Pancreas (tissue), 10 donors: ENCODE data around the gene PGM1. TPM values are rescaled to one million over a fixed set of nuclear protein-coding genes. Genes with fewer than 3 reads are reported as not detected.

Experiments
- ATAC-seq, 4 donors: fragments of 200-7000 bp; cut with Tn5 transposase; one replicate each; pipeline versions ENCODE4 v1.8.0 to v1.9.1; 2020; ENCODE audit warnings: mild to moderate bottlenecking in 4 of 4, moderate library complexity in 4 of 4
- DNase-seq, 6 donors: peaks; one replicate each; pipeline ENCODE4 v3.0.0-alpha.2; 2020
- FAIRE-seq: peaks from 2 replicates; lab custom pipeline; 2012; peaks lifted over from hg19 to GRCh38; lab: Jason Lieb, UNC
- H3K27ac ChIP-seq, 4 donors: fragments of 200-600 bp; sonication (generic); 1 replicate in 3 of 4; 2 replicates in 1 of 4; pipeline versions ENCODE4 v1.5.0 to v1.8.0; 2020
- H3K27me3 ChIP-seq, 4 donors: fragments of 200-600 bp; one replicate each; pipeline ENCODE4 v1.8.0; 2021
- H3K36me3 ChIP-seq, 3 donors: fragments of 200-600 bp; sonication (generic) in 1 of 3; one replicate each; pipeline versions ENCODE4 v1.5.0 to v1.8.0; 2020 to 2021
- H3K4me1 ChIP-seq, 3 donors: fragments of 200-600 bp; one replicate each; pipeline ENCODE4 v1.8.0; 2021
- H3K4me3 ChIP-seq, 4 donors: fragments of 200-600 bp; sonication (generic) in 2 of 4; one replicate each; pipeline versions ENCODE4 v1.5.0 to v1.8.0; 2020 to 2021
- H3K9me3 ChIP-seq, 4 donors: fragments of 200-600 bp; one replicate each; pipeline ENCODE4 v1.8.0; 2021
- CTCF ChIP-seq, 4 donors: fragments of 200-600 bp; sonication (generic) in 3 of 4; IDR thresholded peaks; one replicate each; pipeline versions ENCODE4 v1.5.0 to v1.8.0; 2021; ENCODE audit warnings: antibody characterized with exemption in 4 of 4
- WGBS, 2 donors: extraction: QIAGEN DNeasy Blood & Tissue Kit; methylation state at CpG; one replicate each; pipeline ENCODE4 v1.1.7; 2013; 5-methylcytosine and 5-hydroxymethylcytosine counted together
- intact Hi-C, 3 donors: fragments of 100-400 bp; cut with DNase I; formaldehyde crosslinking; loops; one replicate each; pipeline versions ENCODE4 v1.11.1 to v1.14.2; 2022
- polyA plus RNA-seq, 2 donors: library from polyadenylated mRNA; stranded (reverse); fragments of 200-250 nt; gene quantifications; one replicate each; pipeline ENCODE4 v1.2.3, GENCODE V29; 2013
- total RNA-seq, 6 donors: library from RNA; stranded (reverse); fragmentation: NEBNext Ultra II Directional in 4 of 6; extraction: Animal tissue kit (Norgen Biotek cat#: 25700) in 4 of 6; gene quantifications; one replicate each; pipeline versions ENCODE4 v1.2.1 to v1.2.4, GENCODE V29; 2021 to 2023
- donor health status: healthy with polysubstance abuse.
- donor health status: DM: no; HTN: no; CAD: no; lungs with moderate emphysema.
- donor health status: DM: no; HTN: no; CAD: no.
- donor health status: control.
- donor health status: control.
- donor health status: Bipolar disorder and iron deficiency.
- donor health status: DM: yes; HTN: yes; CAD: no.
- donor health status: DM: no; HTN: no; CAD: no.
- donor health status: DM: no; HTN: no; CAD: no.
- donor health status: DM: yes; HTN: yes; CAD: no.

The PGM1 gene
- total and polyA plus RNA-seq, 8 donors, result 19.8 to 106 (median 63.5) TPM

- FAIRE-seq, result no peak
- DNase-seq, result no peak
- H3K27ac ChIP-seq, result peak overlapping the region in 1 of 4 donors; percentile 51
Measured at GRCh38 chr1:63662841-63663240, 69.6 kb downstream of the PGM1 start.

GRCh38 chr1:63663301-63663700 lies 70.1 kb downstream of the PGM1 start:
- no peaks in the 10 kb centered on the region for H3K27me3 ChIP-seq
- WGBS, 2 donors, result 76 to 83% methylated on average over 3 of the region's 3 CpGs
- no peaks in the 10 kb centered on the region for H3K4me1 ChIP-seq
- FAIRE-seq (no peak), ATAC-seq (peak in 3 of 4 donors; percentile 40 to 77 (median 41)), DNase-seq (no peak)
- H3K36me3 ChIP-seq, result peaks cover 0 to 8% (median 5%) of the 10 kb centered on the region in 3 donors
- intact Hi-C loops, result no loop called here
- no peak for TF ChIP-seq CTCF (IDR thresholded peaks at IDR 0.05)
- H3K27ac ChIP-seq, result peak overlapping the region in 1 of 4 donors; percentile 51
- no peak overlapping the region for H3K4me3 ChIP-seq
- H3K9me3 ChIP-seq, result no peaks in the 10 kb centered on the region

More at GRCh38 chr1:63662841-63663240, 69.6 kb downstream of the PGM1 start:
- WGBS, 2 donors, result 94 to 97% methylated on average over 4 of the region's 4 CpGs
- H3K27me3 ChIP-seq, result no peaks in the 10 kb centered on the region
- H3K36me3 ChIP-seq, result peaks cover 0 to 8% (median 5%) of the 10 kb centered on the region in 3 donors
- intact Hi-C loops, result no loop called here
- no peak for TF ChIP-seq CTCF (IDR thresholded peaks at IDR 0.05)
- ATAC-seq, result peak in 1 of 4 donors; percentile 14
- H3K4me1 ChIP-seq, result no peaks in the 10 kb centered on the region
- H3K9me3 ChIP-seq, result no peaks in the 10 kb centered on the region
- H3K4me3 ChIP-seq, result no peak overlapping the region

DNA sequence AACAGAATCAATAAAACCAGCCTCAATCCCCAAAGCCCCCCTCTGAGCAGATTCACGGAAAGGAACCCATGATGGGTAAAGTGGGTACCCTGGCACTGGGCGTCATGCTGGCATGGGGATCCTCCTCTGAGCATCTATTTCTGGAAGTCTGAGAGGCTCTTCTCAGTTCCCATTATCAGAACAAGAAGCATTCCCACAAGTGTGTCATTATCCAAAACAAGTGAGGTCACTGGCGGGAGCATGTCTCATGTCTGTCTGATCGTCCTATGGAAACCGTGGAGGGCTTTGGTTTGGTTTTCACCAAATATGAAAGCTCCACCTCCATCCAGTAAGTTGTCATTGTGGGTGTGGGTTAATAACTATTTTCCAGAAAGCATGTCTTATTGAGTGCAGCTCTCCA lies 70.7 kb downstream of the PGM1 start:
- Histone ChIP-seq H3K27ac (no peak overlapping the region), H3K4me3 (no peak overlapping the region), H3K27me3 (no peaks in the 10 kb centered on the region), H3K9me3 (no peaks in the 10 kb centered on the region), H3K4me1 (peaks cover 0 to 3% (median 0%) of the 10 kb centered on the region in 3 donors), H3K36me3 (peaks cover 0 to 8% (median 5%) of the 10 kb centered on the region in 3 donors)
- 92 to 97% methylated on average over 5 of the region's 5 CpGs for WGBS, 2 donors
- intact Hi-C loops, result no loop called here
- FAIRE-seq, result no peak
- DNase-seq, result no peak
- no peak for ATAC-seq
- no peak for TF ChIP-seq CTCF (IDR thresholded peaks at IDR 0.05)

GRCh38 chr1:63664742-63665141 lies 71.5 kb downstream of the PGM1 start:
- peaks cover 0 to 8% (median 3%) of the 10 kb centered on the region in 3 donors for H3K36me3 ChIP-seq
- intact Hi-C loops, result no loop called here
- TF ChIP-seq CTCF (IDR thresholded peaks at IDR 0.05), result no peak
- DNase-seq, result no peak
- peaks cover 0 to 9% (median 8%) of the 10 kb centered on the region in 3 donors for H3K4me1 ChIP-seq
- no peaks in the 10 kb centered on the region for H3K9me3 ChIP-seq
- H3K4me3 ChIP-seq, result no peak overlapping the region
- no peak for ATAC-seq
- H3K27ac ChIP-seq, result no peak overlapping the region
- FAIRE-seq, result no peak
- H3K27me3 ChIP-seq, result no peaks in the 10 kb centered on the region
- WGBS, 2 donors, result 98 to 99% methylated on average over 2 of the region's 2 CpGs

DNA sequence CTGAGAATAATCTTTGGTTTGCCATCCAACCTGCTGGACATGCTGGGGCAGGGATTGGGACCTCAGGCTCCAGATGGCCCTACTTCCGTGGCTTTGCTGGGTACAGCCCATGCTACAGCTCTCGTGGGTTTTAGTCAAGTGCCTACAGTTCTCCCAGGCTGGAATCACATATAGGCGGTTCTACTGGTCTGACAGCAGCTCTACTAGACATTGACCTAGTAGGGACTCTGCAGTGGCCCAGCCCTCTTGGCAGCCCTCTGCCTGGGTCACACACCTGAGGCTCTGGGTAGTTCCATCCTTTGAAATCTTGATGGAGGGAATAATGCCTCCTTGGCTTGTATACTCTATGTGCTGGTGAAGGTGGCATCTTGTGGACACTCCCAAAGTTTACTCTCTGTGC lies 72.2 kb downstream of the PGM1 start:
- WGBS, 2 donors, result 94 to 97% methylated on average over 3 of the region's 3 CpGs
- Histone ChIP-seq H3K4me1 (peaks cover 0 to 15% (median 11%) of the 10 kb centered on the region in 3 donors), H3K27me3 (no peaks in the 10 kb centered on the region), H3K36me3 (peaks cover 0 to 4% (median 0%) of the 10 kb centered on the region in 3 donors), H3K9me3 (no peaks in the 10 kb centered on the region), H3K4me3 (no peak overlapping the region), H3K27ac (no peak overlapping the region)
- intact Hi-C loops, result no loop called here
- TF ChIP-seq CTCF (IDR thresholded peaks at IDR 0.05), result no peak
- ATAC-seq (no peak), DNase-seq (no peak), FAIRE-seq (no peak)
